GM12878 (cell line): ENCODE measurements around the gene CTDP1. TPM values are rescaled to one million over a fixed set of nuclear protein-coding genes. Genes with fewer than 3 reads are reported as not detected.

Source experiments
- ATAC-seq: fragments of 200-7000 bp; cut with Tn5 transposase; 3 replicates; pipeline ENCODE4 v1.9.1; 2020; ENCODE audit warnings: mild to moderate bottlenecking, moderate library complexity
- BruUV-seq: library from RNA; stranded (reverse); fragments of 400-500 nt; replicated peaks from 2 replicates; lab custom pipeline; 2021; lab: Mats Ljungman, UMichigan
- CTCF ChIA-PET: fragments of 300-600 bp; sonication (Branson Sonifier 250); formaldehyde crosslinking; extraction: SDS; loops from one replicate; lab custom pipeline; 2021; ENCODE audit warnings: inconsistent platforms; lab: Yijun Ruan, JAX
- POLR2A ChIA-PET: fragments of 350-600 bp; formaldehyde crosslinking; extraction: SDS; loops from one replicate; lab custom pipeline; 2021; ENCODE audit warnings: inconsistent platforms; lab: Charles Lee
- RAD21 ChIA-PET: fragments of 300-600 bp; sonication (Branson Sonifier 250); formaldehyde crosslinking; loops from one replicate; lab custom pipeline; 2023; ENCODE audit warnings: antibody characterized with exemption; ENCODE audit not compliant: unreplicated experiment; lab: Charles Lee
- SMC1A ChIA-PET: fragments of 300-600 bp; sonication (Branson Sonifier 250); formaldehyde crosslinking; loops from one replicate; lab custom pipeline; 2023; ENCODE audit not compliant: unreplicated experiment, uncharacterized antibody; lab: Charles Lee
- DNase-seq: peaks from one replicate; pipeline ENCODE4 v3.0.0-alpha.2; 2011; ENCODE audit warnings: low read depth, low spot score
- FAIRE-seq: peaks from 3 replicates; lab custom pipeline; 2011; peaks lifted over from hg19 to GRCh38; lab: Jason Lieb, UNC
- H2AFZ ChIP-seq: 2 replicates; pipeline ENCODE4 v1.6.0; 2011; ENCODE audit warnings: low read depth, low read length, control low read depth; ENCODE audit not compliant: control insufficient read depth
- H3K27ac ChIP-seq: 2 replicates; pipeline ENCODE4 v1.5.1; 2011; ENCODE audit warnings: control low read depth; ENCODE audit not compliant: control insufficient read depth, insufficient read depth
- H3K27me3 ChIP-seq, 2 experiments: replicated peaks in 1 of 2; 2 replicates each; pipeline versions ENCODE4 v1.6.0 to v1.6.1; 2011; ENCODE audit warnings: low read length in 1 of 2; ENCODE audit not compliant: control insufficient read depth in 2 of 2, insufficient read depth in 2 of 2
- H3K36me3 ChIP-seq, 2 experiments: 2 replicates each; pipeline ENCODE4 v1.5.1; 2011; ENCODE audit warnings: low read length in 1 of 2; ENCODE audit not compliant: control insufficient read depth in 2 of 2, insufficient read depth in 2 of 2
- H3K4me1 ChIP-seq: 2 replicates; pipeline ENCODE4 v1.6.1; 2011; ENCODE audit warnings: mild to moderate bottlenecking, low read length, moderate library complexity, mixed read lengths; ENCODE audit not compliant: control insufficient read depth, insufficient read depth
- H3K4me2 ChIP-seq: 2 replicates; pipeline ENCODE4 v1.6.0; 2011; ENCODE audit warnings: control low read depth; ENCODE audit not compliant: control insufficient read depth, insufficient read depth
- H3K4me3 ChIP-seq: fragments of 200-600 bp; sonication (generic); 2 replicates; pipeline ENCODE4 v1.5.1; 2016
- H3K79me2 ChIP-seq: 2 replicates; pipeline ENCODE4 v1.6.0; 2011; ENCODE audit warnings: low read length; ENCODE audit not compliant: control insufficient read depth, insufficient read depth
- H3K9ac ChIP-seq: 2 replicates; pipeline ENCODE4 v1.8.0; 2011; ENCODE audit warnings: low read length, control low read depth, mixed read lengths; ENCODE audit not compliant: control insufficient read depth, insufficient read depth
- H3K9me3 ChIP-seq: replicated peaks from 3 replicates; pipeline ENCODE4 v1.5.1; 2011; ENCODE audit warnings: mild to moderate bottlenecking, low read length; ENCODE audit not compliant: control insufficient read depth, insufficient read depth
- H4K20me1 ChIP-seq: 2 replicates; pipeline ENCODE4 v1.6.0; 2011; ENCODE audit not compliant: control insufficient read depth, insufficient read depth
- GABPA ChIP-seq: IDR thresholded peaks from 2 replicates; pipeline ENCODE4 v1.6.1; 2014; ENCODE audit warnings: antibody characterized with exemption, low read depth, mild to moderate bottlenecking, inconsistent platforms
- HDAC6 ChIP-seq: fragments of 200-600 bp; sonication (generic); IDR thresholded peaks from one replicate; pipeline ENCODE4 v1.8.0; 2017; ENCODE audit warnings: antibody characterized with exemption; ENCODE audit not compliant: unreplicated experiment
- KDM1A ChIP-seq: fragments of 200-600 bp; sonication (generic); IDR thresholded peaks from 2 replicates; pipeline ENCODE4 v1.6.1; 2016; ENCODE audit warnings: borderline replicate concordance
- MLLT1 ChIP-seq: fragments of 450-650 bp; IDR thresholded peaks from 2 replicates; pipeline ENCODE4 v1.6.1; 2016; ENCODE audit warnings: mild to moderate bottlenecking
- PAX5 ChIP-seq: IDR thresholded peaks from 2 replicates; pipeline ENCODE4 v1.6.1; 2011; ENCODE audit warnings: low read depth, low read length, borderline replicate concordance
- SPI1 ChIP-seq: IDR thresholded peaks from 2 replicates; pipeline ENCODE4 v1.6.1; 2011; ENCODE audit warnings: low read depth, mild to moderate bottlenecking, low read length, moderate library complexity, borderline replicate concordance; ENCODE audit not compliant: insufficient read depth
- TARDBP ChIP-seq: IDR thresholded peaks from 2 replicates; pipeline ENCODE4 v1.6.1; 2016; ENCODE audit warnings: borderline replicate concordance
- ZBED1 ChIP-seq: IDR thresholded peaks from 2 replicates; pipeline ENCODE4 v1.6.1; 2016; ENCODE audit warnings: borderline replicate concordance
- ZNF217 ChIP-seq: fragments of 450-650 bp; IDR thresholded peaks from 2 replicates; pipeline ENCODE4 v1.6.1; 2017; ENCODE audit warnings: antibody characterized with exemption, mild to moderate bottlenecking
- WGBS: methylation state at CpG from one replicate; pipeline ENCODE4 v1.1.6; 2016; ENCODE audit warnings: low lambda C conversion rate; ENCODE audit not compliant: insufficient replicate concordance, insufficient coverage; ENCODE audit errors: missing lambda C conversion rate; 5-methylcytosine and 5-hydroxymethylcytosine counted together
- in situ Hi-C: fragments of 300-500 bp; cut with MboI; formaldehyde crosslinking; loops from 9 replicates; pipeline ENCODE4 v1.14.3; 2018; ENCODE audit warnings: mixed read lengths
- intact Hi-C: fragments of 100-400 bp; cut with micrococcal nuclease; formaldehyde crosslinking; loops from one replicate; pipeline ENCODE4 v1.14.2; 2022; ENCODE audit not compliant: unreplicated experiment
- polyA plus RNA-seq, 11 experiments: library from polyadenylated mRNA; depleted of rRNA in 4 of 11; unstranded in 6 of 11; stranded (reverse) in 5 of 11; fragments of >200 nt; fragmentation: Nextera tagmentation in 4 of 11; fragmentation: Illumina TruSeq in 1 of 11; extraction: Ambion mirVana in 4 of 11; extraction: Trizol in 1 of 11; gene quantifications; 1 replicate in 1 of 11; 2 replicates in 10 of 11; pipeline versions ENCODE4 v1.2.1 to v1.2.3, GENCODE V29; 2011 to 2016; ENCODE audit warnings: inconsistent platforms in 2 of 11, missing spikeins in 2 of 11, low read depth in 1 of 11
- total RNA-seq, 4 experiments: library from RNA; depleted of rRNA in 3 of 4; stranded (reverse); fragments of >200 nt in 3 of 4; fragmentation: Illumina TruSeq in 1 of 4; extraction: Trizol in 1 of 4; gene quantifications; 2 replicates each; pipeline versions ENCODE4 v1.2.1 to v1.2.3, GENCODE V29; 2013 to 2021
- TF ChIP-seq, protein P1 (sequence below), 3 experiments: IDR thresholded peaks in 2 of 3; conservative IDR thresholded peaks in 1 of 3; 2 replicates each; pipeline ENCODE4 v1.5.1; 2011; ENCODE audit warnings: low read depth in 3 of 3, low read length in 3 of 3, mild to moderate bottlenecking in 3 of 3, control low read depth in 2 of 3, moderate library complexity in 2 of 3, inconsistent platforms in 1 of 3, mixed read lengths in 1 of 3; ENCODE audit not compliant: control insufficient read depth in 2 of 3, insufficient read depth in 1 of 3; ENCODE audit errors: extremely low read depth in 1 of 3

CTDP1 gene
- total and polyA plus RNA-seq, 10 of the 15 experiments (the other 5 are each of a cell fraction or from before 2014, with no cell fraction given), result 0.32 to 31.3 (median 8.8) TPM

DNA sequence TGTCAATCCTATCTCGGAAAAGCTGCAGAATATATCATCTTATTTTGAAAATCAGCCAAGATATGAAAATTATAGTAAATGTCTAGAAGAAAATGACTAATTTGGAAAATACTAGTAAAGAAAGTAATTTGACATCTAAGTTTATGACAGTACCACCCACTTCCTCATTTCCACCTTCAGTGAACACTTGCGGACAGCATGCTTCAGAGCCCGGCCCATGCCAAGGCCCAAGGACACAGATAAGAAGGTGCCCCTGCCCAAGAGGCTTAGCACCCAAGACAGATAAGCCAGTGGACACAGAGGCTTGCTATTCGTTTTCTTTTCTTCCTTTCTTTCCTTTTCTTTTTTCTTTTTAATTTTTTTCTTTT lies 113.4 kb downstream of the CTDP1 start:
- ChIA-PET SMC1A (interaction anchor here (0.6 kb wide), 1 partner anchor 701 kb away, joined by 3 read pairs; no protein-coding TSS in a partner anchor), RAD21 (no interaction called here)
- BruUV-seq, result no TSS peak
- no peak for DNase-seq
- FAIRE-seq, result no peak
- no peaks in the 10 kb centered on the region for H3K4me1 ChIP-seq
- H3K4me2 ChIP-seq, result no peak overlapping the region
- no peak overlapping the region for H3K27ac ChIP-seq
- TF ChIP-seq MLLT1 (no peak), GABPA (no peak), SPI1 (peak; percentile 93)
- TF ChIP-seq, all 136 proteins: peak for 1
- Histone ChIP-seq H3K27me3 (peaks cover 0 to 6% of the 10 kb centered on the region in 2 experiments; a peak in 3 of 4 replicates), H3K9me3 (no peaks in the 10 kb centered on the region; the same call in 2 of the 3 replicates), H4K20me1 (no peaks in the 10 kb centered on the region), H3K4me3 (no peak overlapping the region), H3K79me2 (no peaks in the 10 kb centered on the region), H3K36me3 (no peaks in the 10 kb centered on the region), H3K9ac (no peak overlapping the region), H2AFZ (no peak overlapping the region)
- in situ Hi-C loops (no loop called here), intact Hi-C loops (loop anchor here (10.0 kb wide), 1 partner anchor 192 kb away; the partner anchor contains the start of gene TXNL4A)
- 39% methylated on average over 4 of the region's 4 CpGs for WGBS
- ChIA-PET CTCF (no interaction called here), POLR2A (no interaction called here)
- ATAC-seq, result peak; percentile 86

- POLR2A ChIA-PET, result no interaction called here
- no peak overlapping the region for H3K4me2 ChIP-seq
- no TSS peak for BruUV-seq
- no peaks in the 10 kb centered on the region for H3K79me2 ChIP-seq
- H3K27ac ChIP-seq, result no peak overlapping the region
- H3K4me3 ChIP-seq, result no peak overlapping the region
- TF ChIP-seq PAX5, result no peak
- no peak for TF ChIP-seq HDAC6
- no peak for TF ChIP-seq TARDBP
- TF ChIP-seq, protein P1, sequence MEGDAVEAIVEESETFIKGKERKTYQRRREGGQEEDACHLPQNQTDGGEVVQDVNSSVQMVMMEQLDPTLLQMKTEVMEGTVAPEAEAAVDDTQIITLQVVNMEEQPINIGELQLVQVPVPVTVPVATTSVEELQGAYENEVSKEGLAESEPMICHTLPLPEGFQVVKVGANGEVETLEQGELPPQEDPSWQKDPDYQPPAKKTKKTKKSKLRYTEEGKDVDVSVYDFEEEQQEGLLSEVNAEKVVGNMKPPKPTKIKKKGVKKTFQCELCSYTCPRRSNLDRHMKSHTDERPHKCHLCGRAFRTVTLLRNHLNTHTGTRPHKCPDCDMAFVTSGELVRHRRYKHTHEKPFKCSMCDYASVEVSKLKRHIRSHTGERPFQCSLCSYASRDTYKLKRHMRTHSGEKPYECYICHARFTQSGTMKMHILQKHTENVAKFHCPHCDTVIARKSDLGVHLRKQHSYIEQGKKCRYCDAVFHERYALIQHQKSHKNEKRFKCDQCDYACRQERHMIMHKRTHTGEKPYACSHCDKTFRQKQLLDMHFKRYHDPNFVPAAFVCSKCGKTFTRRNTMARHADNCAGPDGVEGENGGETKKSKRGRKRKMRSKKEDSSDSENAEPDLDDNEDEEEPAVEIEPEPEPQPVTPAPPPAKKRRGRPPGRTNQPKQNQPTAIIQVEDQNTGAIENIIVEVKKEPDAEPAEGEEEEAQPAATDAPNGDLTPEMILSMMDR (IDR thresholded peaks at IDR 0.05 in 2 of 3, conservative IDR thresholded peaks at IDR 0.05 in 1 of 3; ENCODE audit: control insufficient read depth in 2 of 3, extremely low read depth in 1 of 3, insufficient read depth in 1 of 3, low read depth in 3 of 3, low read length in 3 of 3), result no peak
- no peak for TF ChIP-seq ZBED1
- TF ChIP-seq KDM1A, result no peak
- no peak for TF ChIP-seq ZNF217
- no peaks in the 10 kb centered on the region for H3K9me3 ChIP-seq
- 80% methylated on average over 17 of the region's 17 CpGs for WGBS
- H3K9ac ChIP-seq, result no peak overlapping the region
- SMC1A ChIA-PET, result no interaction called here
- in situ Hi-C loops, result no loop called here
- DNase-seq (no peak), FAIRE-seq (no peak), ATAC-seq (no peak)
- no peaks in the 10 kb centered on the region for H4K20me1 ChIP-seq
- CTCF ChIA-PET, result no interaction called here
- intact Hi-C loops, result loop anchor here (10.0 kb wide), 1 partner anchor 190 kb away; the partner anchor contains the start of gene TXNL4A
- no peak overlapping the region for H2AFZ ChIP-seq
- H3K36me3 ChIP-seq, result no peaks in the 10 kb centered on the region
- peaks cover 0 to 6% of the 10 kb centered on the region in 2 experiments; a peak in 3 of 4 replicates for H3K27me3 ChIP-seq
- no peaks in the 10 kb centered on the region for H3K4me1 ChIP-seq
- RAD21 ChIA-PET, result no interaction called here
Measured at GRCh38 chr18:79794846-79795245, 115.2 kb downstream of the CTDP1 start.
